ENCODE data around the gene AUTS2.

DNA sequence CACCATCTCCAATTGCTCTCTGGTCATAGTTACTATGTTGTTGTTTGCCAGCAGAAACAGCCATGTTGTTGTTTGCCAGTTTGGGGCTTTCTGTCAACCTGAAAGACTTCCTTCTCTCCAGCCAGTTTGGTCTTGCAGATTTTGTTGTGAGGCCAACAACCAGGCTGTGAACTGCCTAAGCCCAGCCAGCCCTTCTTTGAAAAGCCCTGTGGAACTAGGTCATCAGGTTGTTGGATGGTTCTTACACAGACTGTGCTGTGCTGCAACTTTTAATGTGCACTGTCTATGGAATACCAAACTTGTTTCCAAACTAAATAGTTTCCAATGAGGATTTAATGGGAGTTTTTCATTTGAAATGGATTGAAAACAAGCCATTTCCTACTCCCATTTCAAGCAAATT, 940.9 kb downstream of the AUTS2 start:
- TF ChIP-seq POLR2A (IDR thresholded peaks at IDR 0.05) (no peak), POLR2AphosphoS5 (IDR thresholded peaks at IDR 0.05) (no peak)
